K562 (cell line): ENCODE data around the gene COL11A2. TPM values are rescaled to one million over a fixed set of nuclear protein-coding genes. Genes with fewer than 3 reads are reported as not detected.
A peak's percentile ranks its signal among the peaks of the same experiment; 100 is the strongest.

ENCODE experiments used
- ATAC-seq: fragments of 200-7000 bp; cut with Tn5 transposase; 3 replicates; pipeline ENCODE4 v1.9.1; 2020; ENCODE audit warnings: moderate library complexity
- BruUV-seq: library from RNA; stranded (reverse); fragments of 400-500 nt; replicated peaks from 2 replicates; lab custom pipeline; 2021; lab: Mats Ljungman, UMichigan
- CTCF ChIA-PET: fragments of 300-600 bp; formaldehyde crosslinking; extraction: SDS; loops from one replicate; lab custom pipeline; 2021; ENCODE audit warnings: low intra/inter-chr PET ratio; lab: Yijun Ruan, JAX
- POLR2A ChIA-PET: fragments of 300-600, 350-650 bp; sonication (Branson Sonifier 250); formaldehyde crosslinking; extraction: SDS; loops from one replicate; lab custom pipeline; 2021; ENCODE audit warnings: antibody characterized with exemption, inconsistent platforms; lab: Yijun Ruan, JAX
- DNase-seq, 4 experiments: peaks; one replicate each; pipeline versions ENCODE4 v3.0.0 to v3.0.0-alpha.2; 2011 to 2018; ENCODE audit warnings: low spot score in 3 of 4, mixed read lengths in 3 of 4; ENCODE audit errors: extremely low read depth in 1 of 4
- FAIRE-seq: peaks from 2 replicates; lab custom pipeline; 2011; peaks lifted over from hg19 to GRCh38; lab: Jason Lieb, UNC
- H2AFZ ChIP-seq: 2 replicates; pipeline ENCODE4 v1.6.0; 2011; ENCODE audit warnings: low read depth, low read length, control low read depth, inconsistent platforms
- H3K27ac ChIP-seq: fragments of 200-600 bp; 3 replicates; pipeline ENCODE4 v1.8.0; 2011; ENCODE audit warnings: low read depth, mild to moderate bottlenecking, control low read depth, inconsistent platforms, low read length, moderate library complexity, mixed read lengths; ENCODE audit errors: extremely low read depth
- H3K27me3 ChIP-seq, 2 experiments: fragments of 300-600 bp in 1 of 2; 2 replicates in 1 of 2; 3 replicates in 1 of 2; pipeline versions ENCODE4 v1.6.0 to v1.8.0; 2011; ENCODE audit warnings: inconsistent platforms in 2 of 2, low read length in 2 of 2, mild to moderate bottlenecking in 1 of 2, mixed read lengths in 1 of 2, moderate library complexity in 1 of 2; ENCODE audit not compliant: control insufficient read depth in 2 of 2, insufficient read depth in 2 of 2
- H3K36me3 ChIP-seq: fragments of 300-600 bp; 3 replicates; pipeline ENCODE4 v1.8.0; 2011; ENCODE audit warnings: mild to moderate bottlenecking, low read length, inconsistent platforms; ENCODE audit not compliant: control insufficient read depth, insufficient read depth
- H3K4me1 ChIP-seq, 2 experiments: fragments of 200-600 bp in 1 of 2; replicated peaks in 1 of 2; 2 replicates in 1 of 2; 3 replicates in 1 of 2; pipeline versions ENCODE4 v1.5.1 to v1.8.0; 2011; ENCODE audit warnings: inconsistent platforms in 2 of 2, low read length in 2 of 2, mild to moderate bottlenecking in 1 of 2, mixed read lengths in 1 of 2, moderate library complexity in 1 of 2; ENCODE audit not compliant: control insufficient read depth in 2 of 2, insufficient read depth in 2 of 2
- H3K4me2 ChIP-seq: 2 replicates; pipeline ENCODE4 v1.6.1; 2011; ENCODE audit warnings: low read length, control low read depth, inconsistent platforms, mixed read lengths; ENCODE audit not compliant: insufficient read depth
- H3K4me3 ChIP-seq: fragments of 200-600 bp; sonication (generic), shearing (Covaris generic); 2 replicates; pipeline ENCODE4 v1.5.1; 2016; ENCODE audit warnings: control low read depth, inconsistent platforms
- H3K79me2 ChIP-seq: fragments of 200-600 bp; 3 replicates; pipeline ENCODE4 v1.8.0; 2011; ENCODE audit warnings: low read length, inconsistent platforms; ENCODE audit not compliant: control insufficient read depth, insufficient read depth
- H3K9ac ChIP-seq, 2 experiments: 2 replicates each; pipeline versions ENCODE4 v1.6.0 to v1.6.1; 2011; ENCODE audit warnings: low read depth in 2 of 2, low read length in 2 of 2, control low read depth in 1 of 2, inconsistent platforms in 1 of 2, mild to moderate bottlenecking in 1 of 2, mixed read lengths in 1 of 2; ENCODE audit not compliant: insufficient read depth in 1 of 2
- H3K9me1 ChIP-seq: one replicate; pipeline ENCODE4 v1.6.0; 2011; ENCODE audit warnings: inconsistent platforms, mild to moderate bottlenecking, low read length, moderate library complexity; ENCODE audit not compliant: control insufficient read depth, insufficient read depth
- H3K9me3 ChIP-seq: replicated peaks from 2 replicates; pipeline ENCODE4 v1.5.1; 2011; ENCODE audit warnings: low read depth, low read length, inconsistent platforms; ENCODE audit not compliant: control insufficient read depth, insufficient read depth
- H4K20me1 ChIP-seq: replicated peaks from 2 replicates; pipeline ENCODE4 v1.6.1; 2011; ENCODE audit warnings: low read length, inconsistent platforms, mixed read lengths; ENCODE audit not compliant: control insufficient read depth, insufficient read depth
- ESRRB ChIP-seq: fragments of 250-450 bp; sonication (Bioruptor Pico); IDR thresholded peaks from 2 replicates; pipeline ENCODE4 v1.5.0; 2020; ENCODE audit warnings: mild to moderate bottlenecking, moderate library complexity, borderline replicate concordance
- FOXO4 ChIP-seq: fragments of 450-650 bp; formaldehyde crosslinking; IDR thresholded peaks from 2 replicates; pipeline ENCODE4 v1.4.0; 2020; ENCODE audit warnings: mild to moderate bottlenecking, moderate library complexity
- JUND ChIP-seq, 2 experiments: IDR thresholded peaks; 2 replicates in 1 of 2; 3 replicates in 1 of 2; pipeline ENCODE4 v1.6.1; 2011; ENCODE audit warnings: borderline replicate concordance in 2 of 2, low read depth in 2 of 2, low read length in 2 of 2, improper control_type of control experiment in 1 of 2, missing biosample characterization in 1 of 2, missing genetic modification characterization in 1 of 2, missing genetic modification reagents in 1 of 2
- MEIS2 ChIP-seq: fragments of 450-650 bp; IDR thresholded peaks from 2 replicates; pipeline ENCODE4 v1.6.1; 2014; ENCODE audit warnings: mild to moderate bottlenecking; ENCODE audit not compliant: partially characterized antibody
- SMAD4 ChIP-seq: fragments of 250-450 bp; sonication (Bioruptor Pico); conservative IDR thresholded peaks from 2 replicates; pipeline ENCODE4 v1.8.0; 2021; ENCODE audit warnings: inconsistent platforms, mild to moderate bottlenecking, moderate library complexity
- SP1 ChIP-seq: sonication (generic); formaldehyde crosslinking; IDR thresholded peaks from 2 replicates; pipeline ENCODE4 v1.8.1; 2022; ENCODE audit warnings: mild to moderate bottlenecking, missing genetic modification reagents
- TCF3 ChIP-seq: sonication (generic); formaldehyde crosslinking; IDR thresholded peaks from 2 replicates; pipeline ENCODE4 v1.4.0; 2020; ENCODE audit warnings: mild to moderate bottlenecking, missing genetic modification reagents
- XRCC5 ChIP-seq: fragments of 200-400 bp; formaldehyde crosslinking; IDR thresholded peaks from 2 replicates; pipeline ENCODE4 v1.6.1; 2017; ENCODE audit warnings: low read depth, mild to moderate bottlenecking, low read length
- ZBTB11 ChIP-seq, 3 experiments: fragments of 200-800 bp in 1 of 3; fragments of 250-450 bp in 1 of 3; fragments of 450-650 bp in 1 of 3; sonication (Bioruptor Pico) in 1 of 3; sonication (Bioruptor generic) in 1 of 3; formaldehyde crosslinking in 1 of 3; IDR thresholded peaks; 2 replicates each; pipeline versions ENCODE4 v1.6.1 to v1.8.0; 2016 to 2022; ENCODE audit warnings: mild to moderate bottlenecking in 2 of 3, missing genetic modification characterization in 2 of 3, missing compliant biosample characterization in 1 of 3, moderate library complexity in 1 of 3
- WGBS: fragments of 100-300 bp; shearing (Covaris generic); methylation state at CpG from one replicate; pipeline ENCODE4 v1.1.6; 2016; ENCODE audit warnings: low coverage, mixed read lengths; ENCODE audit not compliant: insufficient coverage; ENCODE audit errors: missing lambda C conversion rate; 5-methylcytosine and 5-hydroxymethylcytosine counted together
- in situ Hi-C: fragments of 300-500 bp; cut with MboI; formaldehyde crosslinking; loops from 4 replicates; pipeline ENCODE4 v1.15.0; 2018; ENCODE audit warnings: inconsistent platforms, mixed read lengths
- intact Hi-C: fragments of 100-400 bp; cut with micrococcal nuclease; formaldehyde crosslinking; loops from 2 replicates; pipeline ENCODE4 v1.14.2; 2022
- polyA plus RNA-seq, 8 experiments: library from polyadenylated mRNA; depleted of rRNA in 4 of 8; stranded (reverse) in 5 of 8; unstranded in 3 of 8; fragments of >200 nt; fragmentation: Nextera tagmentation in 2 of 8; fragmentation: Illumina TruSeq in 1 of 8; extraction: Ambion mirVana in 2 of 8; extraction: Trizol in 1 of 8; gene quantifications; 2 replicates each; pipeline versions ENCODE4 v1.2.1 to v1.2.3, GENCODE V29; 2011 to 2014; ENCODE audit warnings: inconsistent platforms in 1 of 8, missing spikeins in 1 of 8
- total RNA-seq, 7 experiments: library from RNA; depleted of rRNA in 6 of 7; stranded (reverse); fragments of >200 nt in 6 of 7; fragmentation: Illumina TruSeq in 2 of 7; extraction: Trizol in 2 of 7; gene quantifications; 2 replicates each; pipeline versions ENCODE4 v1.2.1 to v1.2.3, GENCODE V29; 2011 to 2021; ENCODE audit warnings: low replicate concordance in 1 of 7

Gene COL11A2
- total and polyA plus RNA-seq, 9 of the 15 experiments (the other 6 are each of a cell fraction or from before 2014, with no cell fraction given), result 0.04 to 0.35 (median 0.09) TPM; not detected in 1

GRCh38 chr6:33181141-33181540 lies 11.1 kb downstream of the COL11A2 start (continued):
- TF ChIP-seq JUND (IDR thresholded peaks at IDR 0.05; ENCODE audit: borderline replicate concordance, low read depth, low read length) (no peak), JUND (tag; IDR thresholded peaks at IDR 0.05; ENCODE audit: borderline replicate concordance, low read depth, low read length) (no peak), FOXO4 (CRISPR knock-in tag) (no peak), TCF3 (CRISPR knock-in tag) (no peak)

- in situ Hi-C loops (no loop called here), intact Hi-C loops (no loop called here)
- H3K9me1 ChIP-seq, result no peaks in the 10 kb centered on the region
- FAIRE-seq (no peak), DNase-seq (no peak), ATAC-seq (no peak)
- no peaks in the 10 kb centered on the region for H3K36me3 ChIP-seq
- TF ChIP-seq ZBTB11 (CRISPR knock-in tag; IDR thresholded peaks at IDR 0.05) (no peak), MEIS2 (no peak), ESRRB (CRISPR knock-in tag) (no peak), SP1 (no peak), XRCC5 (no peak), SMAD4 (CRISPR knock-in tag) (no peak)
- H3K4me3 ChIP-seq, result no peak overlapping the region
- ChIA-PET POLR2A (no interaction called here), CTCF (no interaction called here)
- H2AFZ ChIP-seq, result no peak overlapping the region
- no TSS peak for BruUV-seq
- H3K79me2 ChIP-seq, result no peaks in the 10 kb centered on the region
- H4K20me1 ChIP-seq, result no peaks in the 10 kb centered on the region
- H3K27me3 ChIP-seq, result peaks cover 3 to 18% of the 10 kb centered on the region in 2 experiments; a peak in 4 of 5 replicates
- peak overlapping the region in 1 of 2 experiments; percentile 38; a peak in 2 of 4 replicates for H3K9ac ChIP-seq
- no peaks in the 10 kb centered on the region for H3K4me1 ChIP-seq
- H3K4me2 ChIP-seq, result no peak overlapping the region
- 15% methylated on average over 10 of the region's 10 CpGs for WGBS
- peaks cover 12% of the 10 kb centered on the region for H3K9me3 ChIP-seq
- H3K27ac ChIP-seq, result no peak overlapping the region
Observed at GRCh38 chr6:33178755-33179475, 13.4 kb downstream of the COL11A2 start.
